Measurements from ENCODE around the gene ACOT7.

The ACOT7 gene

GRCh38 chr1:6280761-6281451 lies 112.7 kb downstream of the ACOT7 start:
- DNase-seq: no peak

GRCh38 chr1:6279613-6280383 lies 113.8 kb downstream of the ACOT7 start:
- DNase-seq: no peak

GRCh38 chr1:6279066-6279465 lies 114.5 kb downstream of the ACOT7 start:
- DNase-seq: no peak

- DNase-seq: no peak
Measured at GRCh38 chr1:6278263-6278662, 115.3 kb downstream of the ACOT7 start.

- no peak for DNase-seq
Measured at GRCh38 chr1:6276811-6277555, 116.6 kb downstream of the ACOT7 start.

GRCh38 chr1:6275826-6276782 lies 117.5 kb downstream of the ACOT7 start:
- DNase-seq: no peak

- DNase-seq: no peak
Measured at GRCh38 chr1:6274622-6275139, 118.9 kb downstream of the ACOT7 start.

GRCh38 chr1:6274102-6274501 lies 119.5 kb downstream of the ACOT7 start:
- no peak for DNase-seq

- DNase-seq: no peak
Measured at GRCh38 chr1:6273380-6273891, 120.1 kb downstream of the ACOT7 start.

GRCh38 chr1:6272868-6273267 lies 120.7 kb downstream of the ACOT7 start:
- DNase-seq: no peak

- no peak for DNase-seq
Measured at GRCh38 chr1:6272452-6272851, 121.1 kb downstream of the ACOT7 start.

GRCh38 chr1:6271554-6271953 lies 122.0 kb downstream of the ACOT7 start:
- no peak for DNase-seq

GRCh38 chr1:6271006-6271405 lies 122.6 kb downstream of the ACOT7 start:
- no peak for DNase-seq

GRCh38 chr1:6270401-6270800 lies 123.2 kb downstream of the ACOT7 start:
- no peak for DNase-seq

GRCh38 chr1:6269720-6270400 lies 123.7 kb downstream of the ACOT7 start:
- no peak for DNase-seq

- DNase-seq: no peak
Measured at GRCh38 chr1:6269296-6269695, 124.3 kb downstream of the ACOT7 start.

- no peak for DNase-seq
Measured at GRCh38 chr1:6268415-6268814, 125.2 kb downstream of the ACOT7 start.

GRCh38 chr1:6267686-6268322 lies 125.8 kb downstream of the ACOT7 start:
- no peak for DNase-seq

GRCh38 chr1:6266641-6267040 lies 126.9 kb downstream of the ACOT7 start:
- no peak for DNase-seq

GRCh38 chr1:6265151-6265550 lies 128.4 kb downstream of the ACOT7 start:
- no peak for DNase-seq

- DNase-seq: no peak
Measured at GRCh38 chr1:6263716-6264115, 129.9 kb downstream of the ACOT7 start.

Measured in NCI-H2081 treated with DMSO at 0.1 percent for 48 hours (cell line).